ES-I3 (cell line): ENCODE results near the gene TENM3.
A peak's percentile ranks its signal among the peaks of the same experiment; 100 is the strongest.

Experiments
- H3K36me3 ChIP-seq: 2 replicates; pipeline ENCODE4 v1.6.1; 2013; ENCODE audit warnings: mild to moderate bottlenecking, low read length, control low read depth, moderate library complexity; ENCODE audit not compliant: insufficient read depth
- H3K4me1 ChIP-seq: 2 replicates; pipeline ENCODE4 v1.6.1; 2013; ENCODE audit warnings: mild to moderate bottlenecking, control low read depth, low read length; ENCODE audit not compliant: insufficient read depth
- H3K9ac ChIP-seq: 2 replicates; pipeline ENCODE4 v1.6.1; 2013; ENCODE audit warnings: low read depth, mild to moderate bottlenecking, low read length, moderate library complexity
- H3K9me3 ChIP-seq: 2 replicates; pipeline ENCODE4 v1.6.1; 2013; ENCODE audit warnings: mild to moderate bottlenecking, low read length, moderate library complexity; ENCODE audit not compliant: control insufficient read depth, insufficient read depth

Gene TENM3

DNA sequence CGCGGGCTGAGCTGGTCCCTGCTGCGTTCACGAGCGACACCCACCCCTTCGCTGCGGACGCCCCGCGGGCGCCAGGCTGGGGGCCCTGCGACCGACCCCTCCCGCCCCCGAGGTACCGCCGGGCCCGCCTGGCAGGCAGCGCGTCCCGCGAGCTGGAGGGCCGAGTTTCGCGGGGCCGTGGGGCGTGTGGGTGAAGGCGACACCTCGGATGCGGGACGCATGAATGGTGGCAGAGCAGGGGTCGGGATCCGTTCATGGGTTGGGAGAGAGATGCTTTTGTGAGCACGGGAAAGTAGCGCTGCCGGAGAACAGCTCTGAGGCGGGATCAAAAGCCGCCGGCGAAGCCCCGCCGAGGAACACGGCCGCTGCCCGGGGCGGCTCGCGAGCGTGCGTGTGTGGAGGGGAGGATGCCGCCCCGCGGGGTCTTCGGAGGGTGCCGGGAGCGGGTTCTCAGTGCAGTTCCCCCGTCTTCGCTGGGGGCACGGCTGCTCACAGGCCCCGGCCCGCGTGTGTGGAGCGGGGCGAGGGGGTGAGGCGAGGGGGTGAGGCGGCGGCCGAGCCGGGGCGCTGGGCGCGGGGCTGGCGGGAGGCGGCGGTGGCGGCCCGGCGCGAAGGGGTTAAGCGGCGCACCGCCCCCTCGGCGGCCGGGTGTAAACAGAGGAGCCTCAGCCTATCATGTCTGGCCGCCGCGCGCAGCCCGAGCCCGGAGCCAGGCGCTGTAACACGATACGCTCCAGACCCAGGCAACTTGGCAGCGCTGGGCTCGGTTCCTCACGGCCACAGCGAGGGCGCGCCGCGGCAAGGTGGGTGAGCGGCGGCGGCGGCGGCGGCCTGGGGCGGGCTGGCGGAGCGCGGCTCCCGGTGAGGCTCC, 205.3 kb downstream of the TENM3 start:
- peak overlapping the region; percentile 90 for H3K9ac ChIP-seq
- 0 out of 2 replicates have a peak, but pooled peaks cover under 1% of the 10 kb centered on the region for H3K4me1 ChIP-seq
- H3K36me3 ChIP-seq = no peaks in the 10 kb centered on the region
- no peaks in the 10 kb centered on the region for H3K9me3 ChIP-seq

DNA sequence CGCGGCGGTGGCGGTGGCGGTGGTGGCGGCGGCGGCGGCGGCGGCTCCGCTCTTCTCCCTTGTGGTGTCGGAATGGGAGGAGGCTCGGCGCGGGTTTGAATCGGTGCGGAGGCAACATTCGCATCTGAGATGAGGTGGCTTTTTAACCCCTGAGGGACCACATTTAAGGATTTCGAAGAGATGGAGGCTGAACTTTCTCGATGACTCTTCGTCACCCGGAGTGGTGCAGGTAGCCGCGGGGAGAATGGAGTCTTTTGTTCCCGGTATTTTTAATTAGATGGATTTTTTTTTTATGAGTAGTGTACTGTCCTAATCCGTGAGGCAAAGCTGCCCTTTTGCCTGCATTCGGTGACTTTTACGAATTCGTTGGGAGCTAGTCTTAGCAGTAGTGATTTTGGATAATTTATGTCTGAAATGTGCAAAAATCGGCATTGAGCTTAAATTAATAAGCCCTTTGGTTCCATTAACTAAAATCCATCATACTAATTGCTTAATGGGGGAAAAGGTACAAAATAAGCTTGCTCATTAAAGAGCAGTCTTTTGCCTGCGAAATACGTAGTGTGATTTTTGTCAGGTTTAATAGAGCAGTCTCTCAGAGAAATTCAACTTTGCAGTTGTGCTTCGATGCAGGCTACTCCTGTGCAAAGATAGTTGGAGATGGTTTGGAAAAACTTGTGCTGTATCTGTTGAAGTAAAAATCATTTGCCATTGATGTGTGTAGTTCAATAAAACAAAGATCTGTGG, 206.2 kb downstream of the TENM3 start:
- Histone ChIP-seq H3K36me3 (no peaks in the 10 kb centered on the region), H3K9ac (peak overlapping the region; percentile 90), H3K4me1 (peaks cover 9% of the 10 kb centered on the region), H3K9me3 (no peaks in the 10 kb centered on the region)

DNA sequence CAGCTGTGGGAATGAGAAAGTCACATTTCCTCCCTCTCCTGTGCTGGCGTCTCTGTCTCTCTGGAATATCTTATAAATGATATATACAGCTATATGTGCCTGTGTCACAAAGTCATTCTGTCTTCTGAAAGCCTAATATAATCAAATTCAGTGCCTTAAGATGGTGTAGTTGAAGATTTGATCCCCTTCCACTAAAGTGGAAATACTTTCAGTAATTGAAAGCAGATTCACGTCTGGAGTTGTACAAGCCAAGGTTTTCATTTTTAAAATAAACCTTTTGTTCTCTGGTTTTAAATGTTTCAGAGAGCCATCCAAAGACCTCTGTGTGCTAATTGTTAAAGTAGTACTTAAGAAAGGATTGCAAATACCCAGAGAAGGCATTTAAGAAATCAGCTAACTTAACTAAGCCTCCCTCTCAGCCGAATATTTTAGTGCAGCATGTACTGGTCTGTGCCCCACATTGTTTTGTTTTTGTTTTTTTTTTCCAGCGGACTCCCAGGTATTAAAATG, 206.8 kb downstream of the TENM3 start:
- Histone ChIP-seq H3K9me3 (no peaks in the 10 kb centered on the region), H3K9ac (peak overlapping the region; percentile 90), H3K36me3 (no peaks in the 10 kb centered on the region), H3K4me1 (peaks cover 10% of the 10 kb centered on the region)

- H3K4me1 ChIP-seq = peaks cover 10% of the 10 kb centered on the region
- no peaks in the 10 kb centered on the region for H3K9me3 ChIP-seq
- no peaks in the 10 kb centered on the region for H3K36me3 ChIP-seq
- no peak overlapping the region for H3K9ac ChIP-seq
Measured at GRCh38 chr4:182451441-182451840, 208.2 kb downstream of the TENM3 start.

DNA sequence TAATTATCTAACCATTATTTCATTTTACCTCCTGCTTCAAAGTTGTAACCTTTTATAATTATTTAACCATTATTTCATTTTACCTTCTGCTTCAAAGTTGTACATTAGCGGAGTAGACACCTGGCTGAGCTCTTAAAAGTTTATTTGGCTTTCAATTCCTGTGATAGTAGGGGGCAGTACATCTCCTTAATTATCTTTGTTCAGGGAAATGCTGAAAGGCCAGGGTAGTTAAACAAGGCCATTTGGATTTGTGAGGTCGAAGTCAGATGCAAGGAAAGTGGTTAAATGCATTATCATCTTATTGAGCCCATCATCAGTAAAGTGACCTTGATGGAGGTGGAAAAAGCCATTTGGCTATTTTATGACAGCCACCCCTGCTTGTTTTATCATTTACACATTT, 210.6 kb downstream of the TENM3 start:
- H3K9ac ChIP-seq = no peak overlapping the region
- H3K36me3 ChIP-seq = no peaks in the 10 kb centered on the region

GRCh38 chr4:182454440-182455013, 211.3 kb downstream of the TENM3 start:
- no peak overlapping the region for H3K9ac ChIP-seq
- H3K36me3 ChIP-seq = no peaks in the 10 kb centered on the region
- no peaks in the 10 kb centered on the region for H3K9me3 ChIP-seq
- peaks cover 10% of the 10 kb centered on the region for H3K4me1 ChIP-seq

More for the DNA sequence above, 210.6 kb downstream of the TENM3 start:
- Histone ChIP-seq H3K4me1 (peaks cover 10% of the 10 kb centered on the region), H3K9me3 (no peaks in the 10 kb centered on the region)

GRCh38 chr4:182465114-182465513, 221.9 kb downstream of the TENM3 start:
- Histone ChIP-seq H3K4me1 (peaks cover 3% of the 10 kb centered on the region; the same call in 1 of the 2 replicates), H3K9ac (no peak overlapping the region), H3K36me3 (no peaks in the 10 kb centered on the region), H3K9me3 (no peaks in the 10 kb centered on the region)

GRCh38 chr4:182465979-182466378, 222.8 kb downstream of the TENM3 start:
- H3K4me1 ChIP-seq = peaks cover 8% of the 10 kb centered on the region
- H3K9ac ChIP-seq = no peak overlapping the region
- no peaks in the 10 kb centered on the region for H3K9me3 ChIP-seq
- H3K36me3 ChIP-seq = no peaks in the 10 kb centered on the region

DNA sequence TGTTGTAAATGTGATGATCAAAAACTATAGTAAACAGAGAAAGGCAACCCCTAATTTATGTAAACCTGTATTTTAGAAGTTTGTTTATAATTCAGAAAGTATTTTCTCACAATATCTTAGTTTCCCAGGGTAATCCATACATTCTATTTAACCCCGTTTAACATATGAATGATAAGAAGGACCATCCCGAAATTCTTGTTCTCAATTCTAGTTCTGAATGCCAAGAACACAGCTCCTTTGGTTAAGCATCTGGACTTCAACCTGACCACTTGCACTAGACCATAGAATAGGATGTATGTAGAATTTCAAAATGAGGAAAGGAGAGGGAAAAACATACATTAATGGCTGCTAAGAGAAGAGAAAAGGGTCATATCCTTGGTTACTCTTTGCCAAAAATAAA, 227.0 kb downstream of the TENM3 start:
- Histone ChIP-seq H3K9me3 (no peaks in the 10 kb centered on the region), H3K4me1 (peaks cover 8% of the 10 kb centered on the region), H3K9ac (no peak overlapping the region), H3K36me3 (no peaks in the 10 kb centered on the region)

DNA sequence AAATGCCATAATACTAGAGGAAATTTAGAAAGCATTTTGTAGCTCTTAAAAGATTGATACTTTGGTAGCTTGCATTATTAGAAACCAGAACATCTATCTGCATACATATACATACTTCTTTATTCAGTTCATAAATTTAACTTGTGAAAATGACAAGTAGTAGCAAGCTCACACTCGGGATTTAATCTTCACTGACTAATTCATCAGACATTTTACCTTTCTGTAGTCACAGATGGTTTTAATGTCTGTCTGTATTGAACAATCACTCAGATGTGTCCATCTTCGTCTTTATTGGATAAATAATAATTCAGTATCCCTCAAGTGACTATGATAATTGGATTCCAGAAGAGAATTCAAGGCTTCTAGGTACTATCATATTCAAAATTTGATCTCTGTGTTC, 232.3 kb downstream of the TENM3 start:
- Histone ChIP-seq H3K4me1 (peaks cover under 1% of the 10 kb centered on the region; the same call in 1 of the 2 replicates), H3K9ac (no peak overlapping the region), H3K9me3 (no peaks in the 10 kb centered on the region), H3K36me3 (no peaks in the 10 kb centered on the region)

DNA sequence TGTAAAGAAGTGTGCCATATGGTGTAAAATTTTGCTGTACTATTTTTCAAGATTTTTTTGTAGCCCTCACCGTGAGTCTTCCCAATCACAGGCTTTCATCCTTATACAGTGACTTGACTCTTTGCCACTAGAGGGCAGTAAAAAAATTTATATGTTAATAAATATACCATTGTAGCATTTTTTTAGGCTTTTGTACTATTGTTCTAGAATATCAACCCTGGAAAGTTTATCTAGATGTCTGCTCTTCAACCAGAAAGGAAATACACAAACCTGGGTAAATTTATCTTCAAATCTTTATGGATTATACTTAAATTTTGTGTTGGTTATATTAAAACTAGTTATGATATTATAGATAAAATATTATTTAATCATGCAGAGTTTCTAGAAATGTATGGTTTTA, 235.3 kb downstream of the TENM3 start:
- Histone ChIP-seq H3K4me1 (no peaks in the 10 kb centered on the region; the same call in 1 of the 2 replicates), H3K9me3 (no peaks in the 10 kb centered on the region), H3K36me3 (no peaks in the 10 kb centered on the region), H3K9ac (no peak overlapping the region)

GRCh38 chr4:182483685-182484084, 240.5 kb downstream of the TENM3 start:
- Histone ChIP-seq H3K4me1 (no peaks in the 10 kb centered on the region; the same call in 1 of the 2 replicates), H3K36me3 (0 out of 2 replicates have a peak, but pooled peaks cover 6% of the 10 kb centered on the region), H3K9me3 (peaks cover 7% of the 10 kb centered on the region), H3K9ac (no peak overlapping the region)

GRCh38 chr4:182486881-182487280, 243.7 kb downstream of the TENM3 start:
- Histone ChIP-seq H3K9me3 (peaks cover 7% of the 10 kb centered on the region), H3K4me1 (no peaks in the 10 kb centered on the region), H3K36me3 (0 out of 2 replicates have a peak, but pooled peaks cover 6% of the 10 kb centered on the region), H3K9ac (no peak overlapping the region)

DNA sequence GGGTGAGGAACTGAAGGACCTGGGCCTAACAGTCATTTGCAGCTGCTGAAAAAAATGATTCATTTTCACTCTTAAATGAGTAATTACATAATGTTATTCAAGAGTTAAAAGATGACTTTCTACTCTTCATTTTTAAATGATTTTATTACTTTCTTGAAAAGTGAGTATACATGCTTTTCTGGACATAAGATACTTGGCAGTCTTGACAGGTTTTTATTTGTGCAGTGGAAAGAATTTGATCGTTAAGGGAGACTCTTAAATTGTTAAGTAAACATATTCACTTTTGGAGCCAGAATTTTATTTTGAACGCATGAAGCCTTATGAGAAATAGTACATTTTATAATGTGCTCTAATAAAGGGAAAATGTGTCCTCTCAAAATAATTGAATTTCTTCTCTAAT, 245.7 kb downstream of the TENM3 start:
- 0 out of 2 replicates have a peak, but pooled peaks cover 6% of the 10 kb centered on the region for H3K36me3 ChIP-seq
- H3K4me1 ChIP-seq = no peaks in the 10 kb centered on the region
- no peak overlapping the region for H3K9ac ChIP-seq
- peaks cover 7% of the 10 kb centered on the region for H3K9me3 ChIP-seq
